Measurements from ENCODE around the gene TLCD1. TPM values are rescaled to one million over a fixed set of nuclear protein-coding genes. Genes with fewer than 3 reads are reported as not detected.
A peak's percentile ranks its signal among the peaks of the same experiment; 100 is the strongest.

Gene TLCD1
- total RNA-seq, 6 donors from 2014 or later, result 4.1 to 25.8 (median 14.1) TPM

DNA sequence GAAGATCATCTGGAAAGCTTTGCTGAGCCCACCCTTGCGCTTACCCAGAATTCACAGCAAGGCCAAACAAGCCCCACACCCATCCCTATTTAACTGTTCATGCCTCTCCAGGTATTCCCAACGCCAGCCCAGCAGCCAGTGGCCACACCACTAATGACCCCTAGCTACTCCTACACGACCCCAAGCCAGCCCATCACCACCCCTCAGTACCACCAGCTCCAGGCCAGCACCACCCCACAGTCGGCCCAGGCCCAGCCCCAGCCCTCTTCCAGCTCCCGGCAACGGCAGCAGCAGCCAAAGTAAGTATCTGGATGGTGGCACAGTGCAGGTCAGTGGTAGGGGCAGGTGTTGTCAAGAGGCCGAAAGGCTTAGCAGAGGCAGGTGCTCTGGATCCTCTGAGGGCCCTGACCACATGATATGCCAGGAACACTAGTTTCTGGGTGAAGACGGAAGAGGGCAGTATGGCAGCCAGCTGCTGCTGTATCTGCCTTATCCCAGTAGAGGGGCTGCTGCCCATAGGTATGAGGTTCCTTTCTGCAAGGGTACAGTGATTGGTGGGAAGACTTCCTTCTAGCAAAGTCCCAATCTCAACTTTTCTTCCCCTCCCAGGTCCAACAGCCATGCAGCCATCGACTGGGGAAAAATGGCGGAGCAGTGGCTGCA is 25.1 kb downstream of the TLCD1 start:
- TF ChIP-seq POLR2AphosphoS5 (IDR thresholded peaks at IDR 0.05) (no peak), POLR2A (IDR thresholded peaks at IDR 0.05) (no peak), EP300 (IDR thresholded peaks at IDR 0.05) (no peak)
- TF ChIP-seq, protein P1, sequence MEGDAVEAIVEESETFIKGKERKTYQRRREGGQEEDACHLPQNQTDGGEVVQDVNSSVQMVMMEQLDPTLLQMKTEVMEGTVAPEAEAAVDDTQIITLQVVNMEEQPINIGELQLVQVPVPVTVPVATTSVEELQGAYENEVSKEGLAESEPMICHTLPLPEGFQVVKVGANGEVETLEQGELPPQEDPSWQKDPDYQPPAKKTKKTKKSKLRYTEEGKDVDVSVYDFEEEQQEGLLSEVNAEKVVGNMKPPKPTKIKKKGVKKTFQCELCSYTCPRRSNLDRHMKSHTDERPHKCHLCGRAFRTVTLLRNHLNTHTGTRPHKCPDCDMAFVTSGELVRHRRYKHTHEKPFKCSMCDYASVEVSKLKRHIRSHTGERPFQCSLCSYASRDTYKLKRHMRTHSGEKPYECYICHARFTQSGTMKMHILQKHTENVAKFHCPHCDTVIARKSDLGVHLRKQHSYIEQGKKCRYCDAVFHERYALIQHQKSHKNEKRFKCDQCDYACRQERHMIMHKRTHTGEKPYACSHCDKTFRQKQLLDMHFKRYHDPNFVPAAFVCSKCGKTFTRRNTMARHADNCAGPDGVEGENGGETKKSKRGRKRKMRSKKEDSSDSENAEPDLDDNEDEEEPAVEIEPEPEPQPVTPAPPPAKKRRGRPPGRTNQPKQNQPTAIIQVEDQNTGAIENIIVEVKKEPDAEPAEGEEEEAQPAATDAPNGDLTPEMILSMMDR (IDR thresholded peaks at IDR 0.05), result no peak
- no peaks in the 10 kb centered on the region for H3K27me3 ChIP-seq
- no peak overlapping the region for H3K27ac ChIP-seq
- H3K4me3 ChIP-seq, result no peak overlapping the region
- peaks cover 57 to 90% (median 78%) of the 10 kb centered on the region in 4 donors for H3K36me3 ChIP-seq
- 94 to 98% methylated on average over 8 to 10 of the region's 10 CpGs for WGBS, 2 donors
- no peaks in the 10 kb centered on the region for H3K4me1 ChIP-seq
- DNase-seq (peak in 1 of 2 donors; percentile 64), ATAC-seq (ENCODE audit: low FRiP score in 2 of 2) (no peak)
- no peaks in the 10 kb centered on the region for H3K9me3 ChIP-seq

GRCh38 chr17:28700278-28700677 is 25.8 kb downstream of the TLCD1 start:
- Histone ChIP-seq H3K36me3 (peaks cover 63 to 94% (median 85%) of the 10 kb centered on the region in 4 donors), H3K27ac (no peak overlapping the region), H3K4me3 (no peak overlapping the region), H3K4me1 (no peaks in the 10 kb centered on the region), H3K9me3 (no peaks in the 10 kb centered on the region), H3K27me3 (no peaks in the 10 kb centered on the region)
- DNase-seq (no peak), ATAC-seq (ENCODE audit: low FRiP score in 2 of 2) (no peak)
- 80 to 84% methylated on average over 1 to 6 of the region's 8 CpGs for WGBS, 2 donors
- TF ChIP-seq, protein P1 (IDR thresholded peaks at IDR 0.05), result no peak
- TF ChIP-seq EP300 (IDR thresholded peaks at IDR 0.05) (no peak), POLR2AphosphoS5 (IDR thresholded peaks at IDR 0.05) (no peak), POLR2A (IDR thresholded peaks at IDR 0.05) (no peak)

- Histone ChIP-seq H3K4me1 (no peaks in the 10 kb centered on the region), H3K27me3 (no peaks in the 10 kb centered on the region), H3K4me3 (no peak overlapping the region), H3K9me3 (no peaks in the 10 kb centered on the region), H3K36me3 (peaks cover 74 to 100% (median 98%) of the 10 kb centered on the region in 4 donors), H3K27ac (no peak overlapping the region)
- WGBS, 2 donors, result 90 to 97% methylated on average over 6 of the region's 6 CpGs
- ATAC-seq (ENCODE audit: low FRiP score in 2 of 2) (no peak), DNase-seq (no peak)
- TF ChIP-seq POLR2AphosphoS5 (IDR thresholded peaks at IDR 0.05), result no peak
- TF ChIP-seq, protein P1 (IDR thresholded peaks at IDR 0.05), result no peak
- no peak for TF ChIP-seq EP300 (IDR thresholded peaks at IDR 0.05)
- TF ChIP-seq POLR2A (IDR thresholded peaks at IDR 0.05), result no peak
Measured at GRCh38 chr17:28698253-28698941, 27.6 kb downstream of the TLCD1 start.

GRCh38 chr17:28693869-28694268 is 32.2 kb downstream of the TLCD1 start:
- WGBS, 2 donors, result 57 to 100% methylated on average over 1 of the region's 1 CpG
- peaks cover 74 to 100% (median 92%) of the 10 kb centered on the region in 4 donors for H3K36me3 ChIP-seq

More at GRCh38 chr17:28693869-28694268, 32.2 kb downstream of the TLCD1 start:
- no peak for DNase-seq
- Histone ChIP-seq H3K9me3 (no peaks in the 10 kb centered on the region), H3K4me1 (no peaks in the 10 kb centered on the region), H3K27me3 (no peaks in the 10 kb centered on the region), H3K4me3 (no peak overlapping the region), H3K27ac (no peak overlapping the region)
- TF ChIP-seq EP300 (IDR thresholded peaks at IDR 0.05), result no peak
- TF ChIP-seq, protein P1 (IDR thresholded peaks at IDR 0.05), result no peak
- TF ChIP-seq POLR2A (IDR thresholded peaks at IDR 0.05), result no peak
- no peak for TF ChIP-seq POLR2AphosphoS5 (IDR thresholded peaks at IDR 0.05)
- ATAC-seq (ENCODE audit: low FRiP score in 2 of 2), result no peak

All from upper lobe of left lung (tissue), 6 donors.